Heart right ventricle (tissue), 16 donors: Measurements from ENCODE around the gene ZFHX3. TPM values are rescaled to one million over a fixed set of nuclear protein-coding genes. Genes with fewer than 3 reads are reported as not detected.

Source experiments
- ATAC-seq, 8 donors: fragments of 200-7000 bp; cut with Tn5 transposase; one replicate each; pipeline ENCODE4 v1.9.1; 2020; ENCODE audit warnings: mild to moderate bottlenecking in 8 of 8, moderate library complexity in 8 of 8, moderate number of reproducible peaks in 1 of 8
- DNase-seq, 2 donors: peaks; one replicate each; pipeline ENCODE4 v3.0.0-alpha.2; 2020
- H3K27ac ChIP-seq, 10 donors: fragments of 200-600 bp; sonication (generic) in 2 of 10; one replicate each; pipeline versions ENCODE4 v1.5.0 to v1.8.0; 2020 to 2022; ENCODE audit warnings: mild to moderate bottlenecking in 3 of 10
- H3K27me3 ChIP-seq, 7 donors: fragments of 200-600 bp; one replicate each; pipeline ENCODE4 v1.8.0; 2021 to 2022; ENCODE audit warnings: mild to moderate bottlenecking in 2 of 7
- H3K36me3 ChIP-seq, 9 donors: fragments of 200-600 bp; sonication (generic) in 1 of 9; one replicate each; pipeline versions ENCODE4 v1.5.0 to v1.8.0; 2020 to 2022; ENCODE audit warnings: mild to moderate bottlenecking in 2 of 9
- H3K4me1 ChIP-seq, 9 donors: fragments of 200-600 bp; sonication (generic) in 1 of 9; one replicate each; pipeline versions ENCODE4 v1.5.0 to v1.8.0; 2020 to 2022; ENCODE audit warnings: mild to moderate bottlenecking in 4 of 9
- H3K4me3 ChIP-seq, 10 donors: fragments of 200-600 bp; sonication (generic) in 2 of 10; one replicate each; pipeline versions ENCODE4 v1.5.0 to v1.8.0; 2020 to 2022; ENCODE audit warnings: mild to moderate bottlenecking in 7 of 10, moderate library complexity in 2 of 10
- H3K9me3 ChIP-seq, 11 donors: fragments of 200-600 bp in 10 of 11; sonication (generic) in 2 of 11; one replicate each; pipeline versions ENCODE4 v1.5.0 to v1.8.0; 2013 to 2022; ENCODE audit warnings: mild to moderate bottlenecking in 2 of 11, control low read depth in 1 of 11, moderate library complexity in 1 of 11
- WGBS, 2 donors: extraction: QIAGEN DNeasy Blood & Tissue Kit; methylation state at CpG; one replicate each; pipeline ENCODE4 v1.1.7; 2013; ENCODE audit warnings: inconsistent platforms in 1 of 2; 5-methylcytosine and 5-hydroxymethylcytosine counted together
- intact Hi-C, 10 donors: fragments of 100-400 bp; cut with DNase I; formaldehyde crosslinking; loops; one replicate each; pipeline versions ENCODE4 v1.11.1 to v1.14.2; 2022
- polyA plus RNA-seq, 2 donors: library from polyadenylated mRNA; stranded (reverse); fragments of 200-250 nt; gene quantifications; one replicate each; pipeline ENCODE4 v1.2.3, GENCODE V29; 2013
- total RNA-seq, 10 donors: library from RNA; stranded (reverse); fragmentation: NEBNext Ultra II Directional in 3 of 10; extraction: Animal tissue kit (Norgen Biotek cat#: 25700) in 3 of 10; gene quantifications; one replicate each; pipeline versions ENCODE4 v1.2.1 to v1.2.4, GENCODE V29; 2021 to 2023
- TF ChIP-seq, protein P1 (sequence below), 9 donors: fragments of 200-600 bp; sonication (generic) in 2 of 9; IDR thresholded peaks; one replicate each; pipeline versions ENCODE4 v1.5.0 to v1.8.0; 2021 to 2022; ENCODE audit warnings: antibody characterized with exemption in 9 of 9, mild to moderate bottlenecking in 5 of 9, moderate library complexity in 1 of 9
- donor health status: Arrhythmogenic right ventricular cardiomyopathy.
- donor health status: ischemic (EF 13 %, LVEDD 7.1; RV severe dilation, severe dysfunction).
- donor health status: healthy with polysubstance abuse.
- donor health status: DM: no; HTN: yes; CAD: no.
- donor health status: DM: no; HTN: no; CAD: no.
- donor health status: ischemic (EF 25% LVEDD 6.9; RV normal size, moderate dysfunction).
- donor health status: ischemic (EF 25% LVEDD 5.7; RV mildly dilated, moderate dysfunction).
- donor health status: healthy.
- donor health status: DM: yes; HTN: yes; CAD: no.
- donor health status: Ischemic cardiomyopathy.
- donor health status: ischemic (EF 35%, LVEDD 5.7; RV mildly dilated, moderate dysfunction).
- donor health status: nonischemic (EF 11% LVEDD 7.7; RV severe dilation, severe dysfunction).
- donor health status: DM: yes; HTN: yes; CAD: no.
- donor health status: PGD.
- donor health status: ischemic (EF 29% LVEDD 5.4; RV normal size, mild dysfunction).
- donor health status: nonischemic (EF 23%, LVEDD 6.1; RV moderate dilation, normal function).

The ZFHX3 gene
- total and polyA plus RNA-seq, 12 donors, result 1.6 to 15.2 (median 10.4) TPM

DNA sequence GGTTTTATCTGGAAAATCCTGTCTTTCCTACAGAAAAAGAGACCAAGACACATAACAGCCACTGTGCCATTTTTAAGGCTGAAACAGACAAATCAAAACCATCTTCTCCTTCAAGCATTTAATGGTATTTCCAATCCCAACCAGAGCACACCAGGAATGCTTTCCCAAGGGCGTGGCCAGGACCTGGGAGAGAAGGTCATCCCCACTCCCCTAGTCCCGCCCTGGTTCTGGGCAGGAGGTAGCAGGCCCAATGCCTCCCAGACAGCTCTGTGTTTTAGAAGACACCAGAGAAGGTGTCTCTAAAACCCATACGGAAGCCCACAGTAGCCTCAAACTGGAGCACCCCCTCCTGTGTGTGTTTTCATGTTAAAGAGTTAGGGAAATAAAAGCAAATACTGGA, 214.4 kb downstream of the ZFHX3 start:
- Histone ChIP-seq H3K4me3 (no peak overlapping the region), H3K27ac (peak overlapping the region in 2 of 10 donors; percentile 9 to 45), H3K36me3 (peaks cover 0 to 14% (median 4%) of the 10 kb centered on the region in 9 donors), H3K9me3 (no peaks in the 10 kb centered on the region), H3K27me3 (no peaks in the 10 kb centered on the region), H3K4me1 (peaks cover 0 to 21% (median 7%) of the 10 kb centered on the region in 9 donors)
- 96% methylated on average over 3 of the region's 3 CpGs for WGBS, 2 donors
- no peak for DNase-seq
- intact Hi-C loops, result loop anchor here (2.0 to 10.0 kb wide), 9 partner anchors 99 to 364 kb away; partner anchors contain the start of gene ZFHX3 (in 4 of the 10)
- ATAC-seq, result no peak
- TF ChIP-seq, protein P1, sequence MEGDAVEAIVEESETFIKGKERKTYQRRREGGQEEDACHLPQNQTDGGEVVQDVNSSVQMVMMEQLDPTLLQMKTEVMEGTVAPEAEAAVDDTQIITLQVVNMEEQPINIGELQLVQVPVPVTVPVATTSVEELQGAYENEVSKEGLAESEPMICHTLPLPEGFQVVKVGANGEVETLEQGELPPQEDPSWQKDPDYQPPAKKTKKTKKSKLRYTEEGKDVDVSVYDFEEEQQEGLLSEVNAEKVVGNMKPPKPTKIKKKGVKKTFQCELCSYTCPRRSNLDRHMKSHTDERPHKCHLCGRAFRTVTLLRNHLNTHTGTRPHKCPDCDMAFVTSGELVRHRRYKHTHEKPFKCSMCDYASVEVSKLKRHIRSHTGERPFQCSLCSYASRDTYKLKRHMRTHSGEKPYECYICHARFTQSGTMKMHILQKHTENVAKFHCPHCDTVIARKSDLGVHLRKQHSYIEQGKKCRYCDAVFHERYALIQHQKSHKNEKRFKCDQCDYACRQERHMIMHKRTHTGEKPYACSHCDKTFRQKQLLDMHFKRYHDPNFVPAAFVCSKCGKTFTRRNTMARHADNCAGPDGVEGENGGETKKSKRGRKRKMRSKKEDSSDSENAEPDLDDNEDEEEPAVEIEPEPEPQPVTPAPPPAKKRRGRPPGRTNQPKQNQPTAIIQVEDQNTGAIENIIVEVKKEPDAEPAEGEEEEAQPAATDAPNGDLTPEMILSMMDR (IDR thresholded peaks at IDR 0.05), result no peak

DNA sequence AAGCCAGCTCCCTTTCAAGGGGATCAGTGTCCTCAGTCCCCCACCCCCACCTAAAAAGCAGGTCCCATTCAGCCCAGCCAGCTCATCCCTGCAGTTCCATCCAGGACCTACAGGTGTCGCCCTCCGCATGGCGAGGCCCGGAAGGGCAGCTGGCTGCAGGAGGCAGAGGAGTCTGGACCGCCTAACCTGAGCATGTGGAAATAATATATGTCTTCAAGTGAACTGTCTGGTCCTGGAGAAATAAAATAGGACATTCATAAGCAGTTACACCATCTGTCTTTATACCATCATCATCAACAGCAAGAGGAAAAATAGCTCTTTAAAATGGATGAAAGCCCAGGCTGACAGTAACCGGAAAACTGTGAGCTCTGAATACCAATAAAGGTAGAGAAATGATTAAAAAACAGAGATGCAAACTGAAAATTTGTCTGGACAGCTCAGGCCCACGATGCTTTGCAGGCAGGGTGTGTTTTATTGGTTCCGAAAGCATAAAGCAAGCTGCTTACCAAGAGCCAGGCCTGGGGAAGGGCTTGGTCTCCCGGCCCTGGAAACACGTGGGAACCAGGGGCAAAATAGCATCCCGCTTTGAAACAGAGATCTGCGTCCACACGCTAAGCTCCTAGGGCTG, 215.2 kb downstream of the ZFHX3 start:
- Histone ChIP-seq H3K9me3 (no peaks in the 10 kb centered on the region), H3K4me3 (no peak overlapping the region), H3K27ac (peak overlapping the region in 5 of 10 donors; percentile 6 to 45 (median 27)), H3K27me3 (no peaks in the 10 kb centered on the region), H3K4me1 (peaks cover 0 to 28% (median 11%) of the 10 kb centered on the region in 9 donors), H3K36me3 (peaks cover 0 to 16% (median 4%) of the 10 kb centered on the region in 9 donors)
- TF ChIP-seq, protein P1 (IDR thresholded peaks at IDR 0.05), result peak; percentile 90 to 99 (median 95)
- DNase-seq (peak; percentile 81 to 86), ATAC-seq (peak; percentile 82 to 93 (median 92))
- WGBS, 2 donors, result 41 to 46% methylated on average over 13 of the region's 13 CpGs
- intact Hi-C loops, result loop anchor here (1.0 to 10.0 kb wide), 10 partner anchors 100 to 365 kb away; partner anchors contain the start of gene ZFHX3 (in 4 of the 10)

DNA sequence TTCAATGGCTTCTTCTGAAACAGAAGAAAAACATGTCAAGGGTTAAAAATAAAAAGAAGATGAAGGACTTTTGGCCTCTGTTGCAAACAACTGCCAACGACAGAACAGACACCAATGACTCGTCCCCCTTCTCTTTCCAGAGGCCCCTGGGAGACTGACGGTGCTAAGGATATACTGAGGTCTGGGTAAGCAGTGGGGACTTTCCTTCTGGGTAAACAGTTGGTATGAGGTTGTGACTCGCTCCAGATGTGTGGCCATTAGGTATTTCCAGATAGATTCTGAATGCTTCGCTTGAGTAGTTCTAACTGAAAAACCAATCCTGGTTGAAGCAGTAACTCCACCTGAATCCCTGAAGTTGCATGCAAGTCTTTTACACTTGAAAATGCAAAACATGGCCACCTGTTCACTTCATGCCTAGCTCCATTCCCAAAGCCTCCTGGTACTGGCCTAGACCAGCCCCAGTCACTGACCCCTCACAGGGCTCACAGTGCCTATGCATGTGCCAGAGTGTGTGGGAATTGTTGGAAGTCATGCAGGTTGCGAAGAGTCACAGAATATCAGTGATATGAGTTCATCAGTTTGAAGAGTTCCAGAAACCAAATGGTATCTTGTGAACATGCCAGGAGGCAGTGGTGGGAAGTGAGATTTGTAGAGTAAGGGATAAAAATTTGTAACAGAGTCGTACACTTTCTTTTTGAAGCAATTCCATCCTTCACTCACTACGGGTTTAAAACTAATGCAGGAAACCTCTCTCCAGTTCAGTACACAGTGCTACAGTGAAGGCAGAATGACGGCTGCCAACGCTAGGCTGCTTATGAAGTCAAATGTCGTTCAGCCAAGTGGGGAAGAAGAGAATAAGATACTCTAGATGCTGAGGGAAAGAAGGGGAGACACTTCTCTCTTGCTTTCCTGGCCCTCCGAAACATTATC, 217.8 kb downstream of the ZFHX3 start:
- intact Hi-C loops, result loop anchor here (5.0 to 10.0 kb wide), 8 partner anchors 102 to 367 kb away; partner anchors contain the start of gene ZFHX3 (in 4 of the 10)
- 70 to 77% methylated on average over 12 of the region's 12 CpGs for WGBS, 2 donors
- Histone ChIP-seq H3K4me1 (peaks cover 0 to 28% (median 11%) of the 10 kb centered on the region in 9 donors), H3K4me3 (no peak overlapping the region), H3K36me3 (peaks cover 0 to 20% (median 4%) of the 10 kb centered on the region in 9 donors), H3K27me3 (no peaks in the 10 kb centered on the region), H3K9me3 (no peaks in the 10 kb centered on the region), H3K27ac (no peak overlapping the region)
- ATAC-seq (no peak), DNase-seq (no peak)
- TF ChIP-seq, protein P1 (IDR thresholded peaks at IDR 0.05), result no peak

DNA sequence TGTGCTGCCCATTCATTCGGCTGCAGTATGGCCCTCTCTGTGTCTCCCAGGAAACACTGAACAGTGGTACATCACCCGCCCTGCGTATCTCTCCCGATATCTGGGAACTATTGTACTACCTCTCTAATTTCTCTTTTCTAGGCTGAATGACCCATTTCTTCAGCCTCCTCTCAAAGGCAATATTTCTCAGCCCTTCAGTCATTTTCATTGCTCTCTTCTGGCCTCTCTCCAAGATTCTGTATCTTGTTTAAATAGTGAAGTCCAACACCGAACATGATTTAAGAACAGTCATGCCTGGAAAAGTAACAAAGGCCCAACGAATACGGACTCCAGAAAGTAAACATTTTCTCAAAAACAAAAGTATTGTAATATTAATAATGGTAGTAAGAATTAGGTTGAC, 220.1 kb downstream of the ZFHX3 start:
- Histone ChIP-seq H3K9me3 (no peaks in the 10 kb centered on the region), H3K27me3 (no peaks in the 10 kb centered on the region), H3K4me1 (peaks cover 0 to 32% (median 9%) of the 10 kb centered on the region in 9 donors), H3K27ac (peak overlapping the region in 4 of 10 donors; percentile 6 to 45 (median 26)), H3K36me3 (peaks cover 0 to 20% (median 4%) of the 10 kb centered on the region in 9 donors), H3K4me3 (no peak overlapping the region)
- TF ChIP-seq, protein P1 (IDR thresholded peaks at IDR 0.05), result no peak
- DNase-seq (no peak), ATAC-seq (no peak)
- 77 to 80% methylated on average over 7 of the region's 7 CpGs for WGBS, 2 donors
- intact Hi-C loops, result loop anchor here in 1 of 10 donors (5.0 kb wide), 1 partner anchor 369 kb away; no protein-coding TSS in a partner anchor
